Muscle of leg (tissue), 16 donors: ENCODE data around the gene POLR2I. TPM values are rescaled to one million over a fixed set of nuclear protein-coding genes. Genes with fewer than 3 reads are reported as not detected.

Source experiments
- DNase-seq: peaks from one replicate; pipeline ENCODE4 v3.0.0; 2013
- H3K27ac ChIP-seq: one replicate; pipeline ENCODE4 v1.5.1; 2013; ENCODE audit warnings: mild to moderate bottlenecking, low read length, control low read depth
- H3K27me3 ChIP-seq: one replicate; pipeline ENCODE4 v1.6.1; 2013; ENCODE audit warnings: low read length; ENCODE audit not compliant: control insufficient read depth, insufficient read depth
- H3K36me3 ChIP-seq: one replicate; pipeline ENCODE4 v1.6.1; 2013; ENCODE audit warnings: low read length; ENCODE audit not compliant: control insufficient read depth, insufficient read depth
- H3K4me1 ChIP-seq: one replicate; pipeline ENCODE4 v1.6.1; 2013; ENCODE audit warnings: low read length; ENCODE audit not compliant: control insufficient read depth, insufficient read depth
- H3K4me3 ChIP-seq: one replicate; pipeline ENCODE4 v1.5.1; 2013; ENCODE audit warnings: low read length, control low read depth
- H3K9me3 ChIP-seq: replicated peaks from 2 replicates; pipeline ENCODE4 v1.6.1; 2013; ENCODE audit warnings: low read depth, low read length; ENCODE audit not compliant: control insufficient read depth
- WGBS: methylation state at CpG from one replicate; pipeline ENCODE4 v1.1.5; 2013; ENCODE audit warnings: missing lambda C conversion rate; ENCODE audit not compliant: insufficient coverage; 5-methylcytosine and 5-hydroxymethylcytosine counted together
- long read RNA-seq, 11 donors: transcript quantifications; one replicate each; lab custom pipeline, GENCODE V29; 2026
- polyA plus RNA-seq, 8 donors: library from polyadenylated mRNA; unstranded; fragments of 120-200 nt; gene quantifications; one replicate each; pipeline versions ENCODE4 v1.2.1 to v1.2.3, GENCODE V29; 2013; ENCODE audit warnings: inconsistent platforms in 1 of 8, low replicate concordance in 1 of 8; ENCODE audit not compliant: insufficient read length in 8 of 8, insufficient read depth in 1 of 8
- total RNA-seq: library from RNA; stranded (reverse); fragments of 120-200 nt; gene quantifications from one replicate; pipeline ENCODE4 v1.2.4, GENCODE V29; 2013

POLR2I gene
- total RNA-seq (70.2 TPM), polyA plus RNA-seq (10 to 100 TPM; 37.1 to 51.5 (median 45.2) TPM)
- long read RNA-seq, donor 1, transcript POLR2I-201 (6 exons, 913 nt): major isoform, 19 of 20 reads
- long read RNA-seq, donor 1, partial matches to known transcripts: 0 of 20 reads
- long read RNA-seq, donor 1, other reads (novel, unspliced or antisense): 0 of 20 reads
- long read RNA-seq, donor 2, partial matches to known transcripts: 0 of 4 reads
- long read RNA-seq, donor 2, other reads (novel, unspliced or antisense): 0 of 4 reads
- long read RNA-seq, donor 3, transcript POLR2I-201 (6 exons, 913 nt): major isoform, 44 of 47 reads
- long read RNA-seq, donor 3, partial matches to known transcripts: 0 of 47 reads
- long read RNA-seq, donor 3, other reads (novel, unspliced or antisense): 0 of 47 reads
- long read RNA-seq, donor 4, transcript POLR2I-201 (6 exons, 913 nt): major isoform, 32 of 37 reads
- long read RNA-seq, donor 4, partial matches to known transcripts: 0 of 37 reads
- long read RNA-seq, donor 4, other reads (novel, unspliced or antisense): 0 of 37 reads
- long read RNA-seq, donor 5, transcript POLR2I-206 (5 exons, 542 nt): minor isoform, 7 of 343 reads
- long read RNA-seq, donor 5, transcript POLR2I-201 (6 exons, 913 nt): major isoform, 61 of 343 reads
- long read RNA-seq, donor 5, partial matches to known transcripts: 273 of 343 reads
- long read RNA-seq, donor 5, other reads (novel, unspliced or antisense): 0 of 343 reads
- long read RNA-seq, donor 6, transcript POLR2I-201 (6 exons, 913 nt): major isoform, 69 of 74 reads
- long read RNA-seq, donor 6, partial matches to known transcripts: 0 of 74 reads
- long read RNA-seq, donor 6, other reads (novel, unspliced or antisense): 0 of 74 reads
- long read RNA-seq, donor 7, transcript POLR2I-206 (5 exons, 542 nt): minor isoform, 5 of 187 reads
- long read RNA-seq, donor 7, transcript POLR2I-201 (6 exons, 913 nt): major isoform, 38 of 187 reads
- long read RNA-seq, donor 7, partial matches to known transcripts: 138 of 187 reads
- long read RNA-seq, donor 7, other reads (novel, unspliced or antisense): 5 of 187 reads
- long read RNA-seq, donor 8, transcript POLR2I-201 (6 exons, 913 nt): major isoform, 34 of 172 reads
- long read RNA-seq, donor 8, partial matches to known transcripts: 88 of 172 reads
- long read RNA-seq, donor 8, other reads (novel, unspliced or antisense): 44 of 172 reads
- long read RNA-seq, donor 9, transcript POLR2I-201 (6 exons, 913 nt): major isoform, 41 of 44 reads
- long read RNA-seq, donor 9, partial matches to known transcripts: 0 of 44 reads
- long read RNA-seq, donor 9, other reads (novel, unspliced or antisense): 0 of 44 reads
- long read RNA-seq, donor 10, transcript POLR2I-201 (6 exons, 913 nt): major isoform, 49 of 241 reads
- long read RNA-seq, donor 10, partial matches to known transcripts: 189 of 241 reads
- long read RNA-seq, donor 10, other reads (novel, unspliced or antisense): 0 of 241 reads
- long read RNA-seq, donor 11, transcript POLR2I-201 (6 exons, 913 nt): major isoform, 35 of 46 reads
- long read RNA-seq, donor 11, transcript POLR2I-206 (5 exons, 542 nt): minor isoform, 8 of 46 reads
- long read RNA-seq, donor 11, partial matches to known transcripts: 0 of 46 reads
- long read RNA-seq, donor 11, other reads (novel, unspliced or antisense): 0 of 46 reads

DNA sequence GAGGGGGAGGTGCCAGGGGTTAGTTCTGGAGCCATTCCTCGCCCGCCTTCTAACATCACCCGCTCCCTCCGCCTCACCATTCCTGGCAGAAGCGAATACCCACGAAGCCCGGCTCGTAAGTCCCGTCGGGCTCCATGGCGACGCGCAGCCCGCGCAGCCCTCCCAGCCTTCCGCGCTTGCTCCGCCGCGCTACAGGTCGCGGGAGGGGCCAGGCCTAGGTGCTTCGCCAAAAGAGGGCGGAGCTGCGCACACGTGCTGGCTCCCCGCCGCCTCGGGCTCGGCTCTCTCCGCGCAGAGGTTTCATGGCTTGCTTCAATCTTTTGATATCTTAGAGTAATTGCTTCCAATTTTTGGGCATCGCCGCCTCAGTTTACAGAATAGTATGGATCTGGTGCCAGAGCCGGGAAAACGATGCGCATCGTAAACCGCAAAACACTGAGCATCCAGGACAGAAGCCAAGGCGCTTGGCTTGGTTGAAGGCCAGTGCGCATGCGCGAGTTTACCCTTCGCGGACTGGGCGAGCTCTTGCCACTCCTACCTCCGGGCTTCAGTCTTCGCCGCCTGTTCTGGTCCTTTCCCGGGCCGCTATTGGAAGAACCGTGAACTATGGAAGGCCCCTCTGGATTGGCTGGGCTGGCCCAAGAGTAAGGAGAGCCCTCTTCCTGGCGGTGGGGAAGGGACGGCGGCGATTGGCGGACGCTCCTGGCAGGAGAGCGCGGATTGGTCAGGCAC lies at the start of gene POLR2I:
Gene POLR2I, minus strand, starts transcription at position 155 of the 732 bp plus-strand sequence. Its CDS starts 19 bp downstream, at position 136.
- under 1% methylated on average over 54 of the region's 60 CpGs for WGBS
- H3K27me3 ChIP-seq: no peaks in the 10 kb centered on the region

DNA sequence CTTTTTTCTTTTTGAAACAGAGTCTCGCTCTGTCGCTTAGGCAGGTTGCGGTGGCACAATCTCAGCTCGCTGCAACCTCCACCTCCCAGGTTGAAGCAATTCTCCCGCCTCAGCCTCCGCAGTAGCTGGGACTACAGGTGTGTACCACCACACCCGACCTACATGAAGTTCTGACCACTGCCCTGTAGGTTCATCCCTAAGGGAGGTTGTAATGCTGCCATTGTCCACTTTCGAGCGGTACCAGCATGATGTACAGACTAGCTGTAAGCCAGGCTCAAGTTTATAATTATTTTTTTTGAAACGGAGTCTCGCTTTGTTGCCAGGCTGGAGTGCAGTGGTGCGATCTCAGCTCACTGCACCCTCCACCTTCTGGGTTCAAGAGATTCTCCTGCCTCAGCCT lies 49.1 kb upstream of the POLR2I start:
- Histone ChIP-seq H3K36me3 (peaks cover 8% of the 10 kb centered on the region), H3K4me1 (peaks cover under 1% of the 10 kb centered on the region), H3K4me3 (no peak overlapping the region), H3K27me3 (no peaks in the 10 kb centered on the region), H3K27ac (no peak overlapping the region), H3K9me3 (no peaks in the 10 kb centered on the region)
- WGBS: 99% methylated on average over 12 of the region's 12 CpGs
- no peak for DNase-seq

More for the DNA sequence above, at the start of gene POLR2I:
- Histone ChIP-seq H3K4me1 (peaks cover 21% of the 10 kb centered on the region), H3K36me3 (peaks cover 49% of the 10 kb centered on the region), H3K4me3 (peak within 1 kb of the TSS; percentile 78), H3K27ac (peak within 1 kb of the TSS; percentile 95), H3K9me3 (no peaks in the 10 kb centered on the region)
- DNase-seq: peak; percentile 100

DNA sequence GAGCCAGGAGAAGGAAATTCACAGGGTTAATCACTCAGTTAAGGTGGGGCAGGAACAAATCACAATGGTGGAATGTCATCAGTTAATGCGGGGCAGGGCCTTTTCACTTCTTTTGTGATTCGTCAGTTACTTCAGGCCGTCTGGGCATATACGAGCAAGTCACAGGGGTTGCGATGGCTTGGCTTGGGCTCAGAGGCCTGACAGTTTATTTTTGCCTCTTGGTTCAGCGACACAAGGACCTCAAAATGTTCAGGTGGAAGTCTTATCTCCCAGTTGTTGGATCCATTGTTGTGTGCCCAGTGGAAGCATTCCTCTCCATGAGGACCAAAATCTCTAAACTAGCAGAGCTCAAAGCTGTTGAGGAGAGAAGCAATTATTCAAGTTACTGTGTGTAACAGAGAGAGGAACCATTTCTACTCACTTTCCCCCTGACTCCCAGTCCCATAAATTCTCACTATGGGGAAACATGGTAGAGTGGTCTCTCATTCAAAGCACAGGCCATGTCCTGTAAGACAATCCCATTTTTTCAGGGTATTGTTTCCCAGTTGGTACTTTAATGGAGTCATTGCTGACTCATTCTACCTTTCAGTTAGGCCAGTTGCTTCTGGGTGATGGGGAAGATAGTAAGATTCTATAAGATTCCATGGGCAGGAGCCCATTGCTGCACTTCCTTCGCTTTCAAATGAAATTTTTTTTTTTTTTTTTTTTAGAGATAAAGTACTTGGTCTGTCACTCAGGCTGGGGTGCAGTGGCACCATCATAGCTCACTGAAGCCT lies 46.3 kb upstream of the POLR2I start:
- no peak overlapping the region for H3K4me3 ChIP-seq
- H3K27me3 ChIP-seq: no peaks in the 10 kb centered on the region
- no peaks in the 10 kb centered on the region for H3K4me1 ChIP-seq
- peaks cover 8% of the 10 kb centered on the region for H3K36me3 ChIP-seq
- 69% methylated on average over 6 of the region's 7 CpGs for WGBS
- no peaks in the 10 kb centered on the region for H3K9me3 ChIP-seq
- no peak overlapping the region for H3K27ac ChIP-seq
- no peak for DNase-seq

DNA sequence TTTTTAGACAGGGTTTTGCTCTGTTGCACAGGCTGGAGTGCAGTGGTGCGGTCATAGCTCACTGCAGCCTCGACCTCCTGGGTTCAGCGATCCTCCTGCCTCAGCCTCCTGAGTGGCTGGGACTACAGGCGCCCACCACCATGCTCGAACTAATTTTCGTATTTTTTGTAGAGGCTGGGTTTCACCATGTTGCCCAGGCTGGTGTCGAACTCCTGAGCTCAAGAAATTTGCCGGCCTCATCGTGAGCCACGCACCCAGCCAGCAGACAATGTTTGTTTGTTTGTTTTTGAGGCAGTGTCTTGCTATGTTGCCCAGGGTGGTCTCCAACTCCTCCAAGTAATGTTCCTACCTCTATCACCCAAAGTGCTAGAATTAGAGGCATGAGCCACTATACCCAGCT lies 38.5 kb upstream of the POLR2I start:
- no peak for DNase-seq
- WGBS: 83% methylated on average over 6 of the region's 10 CpGs
- Histone ChIP-seq H3K27me3 (no peaks in the 10 kb centered on the region), H3K4me3 (peak overlapping the region; percentile 89), H3K27ac (peak overlapping the region; percentile 100), H3K9me3 (no peaks in the 10 kb centered on the region), H3K36me3 (peaks cover 27% of the 10 kb centered on the region), H3K4me1 (peaks cover 27% of the 10 kb centered on the region)

DNA sequence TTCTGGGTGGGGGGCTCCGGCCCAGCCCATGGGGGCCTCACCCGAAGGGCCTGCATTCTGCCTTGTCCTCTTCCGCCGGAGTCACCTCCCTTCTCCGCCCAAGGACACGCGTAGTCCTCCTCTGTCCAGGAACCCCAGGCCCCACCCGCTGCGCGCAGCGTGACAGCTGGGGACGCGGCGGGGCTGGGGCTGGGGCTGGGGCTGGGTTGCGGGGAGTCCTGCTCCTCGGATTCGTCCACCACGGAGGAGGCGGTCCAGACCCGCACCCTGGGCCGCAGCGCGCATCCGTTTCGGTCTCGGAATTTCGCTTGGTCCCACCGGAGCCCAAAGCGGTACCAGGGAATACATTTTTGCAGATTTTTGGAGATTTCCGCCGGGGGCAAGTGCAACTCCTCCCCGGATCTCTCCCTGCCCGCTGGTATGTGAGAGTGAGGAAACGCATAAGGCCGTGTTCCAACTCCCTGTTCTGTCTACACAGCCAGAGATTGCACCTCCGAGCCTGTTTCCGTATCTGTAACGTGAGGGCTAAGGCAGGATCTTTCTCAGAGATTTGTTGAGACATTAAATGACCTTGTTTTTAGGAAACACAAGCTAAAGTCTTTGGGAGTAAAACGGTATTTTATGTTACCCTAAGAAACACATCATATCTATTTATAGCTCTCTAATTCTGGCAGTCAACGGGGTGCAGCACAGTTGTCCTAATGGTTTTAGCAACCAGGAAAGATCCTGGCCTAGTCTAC lies 37.8 kb upstream of the POLR2I start, which contains the start of gene COX7A1:
Gene COX7A1, minus strand, starts transcription at position 96 of the 740 bp plus-strand sequence. Its CDS starts 40 bp downstream, at position 56.
- WGBS: under 1% methylated on average over 22 of the region's 40 CpGs
- Histone ChIP-seq H3K27ac (peak within 1 kb of the TSS; percentile 100), H3K36me3 (peaks cover 33% of the 10 kb centered on the region), H3K4me1 (peaks cover 27% of the 10 kb centered on the region), H3K27me3 (no peaks in the 10 kb centered on the region), H3K4me3 (peak within 1 kb of the TSS; percentile 89), H3K9me3 (no peaks in the 10 kb centered on the region)
- peak; percentile 92 for DNase-seq

DNA sequence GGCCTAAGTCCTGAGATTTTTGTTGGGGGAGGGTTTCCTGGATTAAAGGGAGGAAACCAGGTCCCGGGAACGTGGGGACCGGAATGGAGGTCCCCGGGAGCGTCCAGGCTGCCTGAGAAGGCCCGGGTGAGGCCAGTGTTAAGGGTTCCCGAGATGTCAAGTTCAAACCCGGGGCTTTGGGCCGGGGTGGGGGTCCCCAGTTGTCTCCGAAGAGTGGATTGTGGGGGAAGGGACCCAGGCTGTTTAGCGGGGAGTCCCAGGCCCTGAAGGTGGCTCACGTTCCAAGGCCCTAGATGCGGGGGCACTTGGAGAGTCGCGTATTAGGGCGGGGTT lies 37.3 kb upstream of the POLR2I start:
- peaks cover 27% of the 10 kb centered on the region for H3K4me1 ChIP-seq
- no peak for DNase-seq
- peaks cover 36% of the 10 kb centered on the region for H3K36me3 ChIP-seq
- peak overlapping the region; percentile 100 for H3K27ac ChIP-seq
- H3K27me3 ChIP-seq: no peaks in the 10 kb centered on the region
- H3K4me3 ChIP-seq: peak overlapping the region; percentile 89
- 14% methylated on average over 11 of the region's 16 CpGs for WGBS
- H3K9me3 ChIP-seq: no peaks in the 10 kb centered on the region

DNA sequence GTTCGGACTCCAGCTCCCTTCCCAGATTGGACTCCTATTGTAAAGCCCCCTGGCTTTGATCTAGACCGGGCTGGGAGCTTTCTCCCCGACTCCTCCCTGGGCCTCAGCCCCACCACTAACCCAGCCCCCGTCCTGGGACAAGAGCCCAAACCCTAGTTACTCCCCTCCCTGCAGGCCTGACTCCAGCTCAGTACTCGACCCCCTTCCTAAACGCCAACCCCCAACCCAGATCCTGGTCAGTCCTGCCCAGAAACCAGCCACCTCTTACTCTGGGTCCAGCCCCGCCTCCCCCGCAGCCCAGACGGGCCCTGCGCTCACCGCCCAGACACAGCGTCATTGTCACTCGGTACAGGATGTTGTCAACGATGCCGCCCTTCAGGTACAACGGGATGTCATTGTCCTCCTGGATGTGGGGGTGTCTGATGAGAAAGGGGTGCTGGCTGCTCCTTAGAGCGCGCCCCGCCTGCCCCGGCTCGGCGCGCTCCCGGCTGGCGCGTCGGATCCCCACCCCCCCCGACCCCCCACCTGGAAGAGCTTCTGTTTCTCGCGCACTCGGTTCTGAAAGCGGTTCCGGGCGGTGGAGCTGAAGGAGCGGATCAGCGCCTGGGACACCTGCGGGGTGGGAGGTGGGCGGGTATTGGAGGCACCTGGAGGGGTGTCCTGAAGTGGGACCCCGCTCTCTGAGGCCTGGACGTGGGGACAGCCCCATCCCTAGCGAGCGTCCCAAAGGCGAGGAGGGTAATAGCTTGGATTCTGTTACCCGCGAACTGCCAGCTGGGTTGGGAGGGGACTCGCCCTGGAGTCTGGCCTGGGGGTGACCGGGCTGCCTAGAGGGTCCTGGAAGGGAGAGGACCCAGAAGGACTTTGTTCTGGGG lies 36.7 kb upstream of the POLR2I start:
- Histone ChIP-seq H3K27ac (peak overlapping the region; percentile 100), H3K4me1 (peaks cover 27% of the 10 kb centered on the region), H3K9me3 (no peaks in the 10 kb centered on the region), H3K36me3 (peaks cover 42% of the 10 kb centered on the region), H3K4me3 (peak overlapping the region; percentile 89), H3K27me3 (no peaks in the 10 kb centered on the region)
- WGBS: 4% methylated on average over 20 of the region's 47 CpGs
- peak; percentile 84 for DNase-seq
